OCI-LY7 (cell line): ENCODE results near the gene TMEM253.

Experiments used
- EZH2phosphoT487 ChIP-seq: fragments of 200-600 bp; sonication (generic); IDR thresholded peaks from 2 replicates; pipeline ENCODE4 v1.6.1; 2018; ENCODE audit warnings: low read depth, borderline replicate concordance, mild to moderate bottlenecking, mixed run types, antibody characterized with exemption, low read length, moderate library complexity, mixed read lengths
- TF ChIP-seq, protein P1 (sequence below): fragments of 200-600 bp; sonication (generic); conservative IDR thresholded peaks from 2 replicates; pipeline ENCODE4 v1.5.1; 2014; ENCODE audit warnings: mild to moderate bottlenecking, antibody characterized with exemption, low read length, moderate library complexity, mixed read lengths

DNA sequence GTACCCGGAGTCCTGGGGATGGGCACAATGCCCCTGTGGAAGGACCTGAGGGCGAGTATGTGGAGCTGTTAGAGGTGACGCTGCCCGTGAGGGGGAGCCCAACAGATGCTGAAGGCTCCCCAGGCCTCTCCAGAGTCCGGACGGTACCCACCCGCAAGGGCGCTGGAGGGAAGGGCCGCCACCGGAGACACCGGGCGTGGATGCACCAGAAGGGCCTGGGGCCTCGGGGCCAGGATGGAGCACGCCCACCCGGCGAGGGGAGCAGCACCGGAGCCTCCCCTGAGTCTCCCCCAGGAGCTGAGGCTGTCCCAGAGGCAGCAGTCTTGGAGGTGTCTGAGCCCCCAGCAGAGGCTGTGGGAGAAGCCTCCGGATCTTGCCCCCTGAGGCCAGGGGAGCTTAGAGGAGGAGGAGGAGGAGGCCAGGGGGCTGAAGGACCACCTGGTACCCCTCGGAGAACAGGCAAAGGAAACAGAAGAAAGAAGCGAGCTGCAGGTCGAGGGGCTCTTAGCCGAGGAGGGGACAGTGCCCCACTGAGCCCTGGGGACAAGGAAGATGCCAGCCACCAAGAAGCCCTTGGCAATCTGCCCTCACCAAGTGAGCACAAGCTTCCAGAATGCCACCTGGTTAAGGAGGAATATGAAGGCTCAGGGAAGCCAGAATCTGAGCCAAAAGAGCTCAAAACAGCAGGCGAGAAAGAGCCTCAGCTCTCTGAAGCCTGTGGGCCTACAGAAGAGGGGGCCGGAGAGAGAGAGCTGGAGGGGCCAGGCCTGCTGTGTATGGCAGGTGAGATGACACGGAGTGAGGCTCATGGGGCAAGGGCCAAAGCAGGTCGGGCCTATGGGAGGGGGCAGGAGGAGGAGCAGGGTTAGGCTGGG, 26.2 kb upstream of the TMEM253 start:
- TF ChIP-seq, protein P1, sequence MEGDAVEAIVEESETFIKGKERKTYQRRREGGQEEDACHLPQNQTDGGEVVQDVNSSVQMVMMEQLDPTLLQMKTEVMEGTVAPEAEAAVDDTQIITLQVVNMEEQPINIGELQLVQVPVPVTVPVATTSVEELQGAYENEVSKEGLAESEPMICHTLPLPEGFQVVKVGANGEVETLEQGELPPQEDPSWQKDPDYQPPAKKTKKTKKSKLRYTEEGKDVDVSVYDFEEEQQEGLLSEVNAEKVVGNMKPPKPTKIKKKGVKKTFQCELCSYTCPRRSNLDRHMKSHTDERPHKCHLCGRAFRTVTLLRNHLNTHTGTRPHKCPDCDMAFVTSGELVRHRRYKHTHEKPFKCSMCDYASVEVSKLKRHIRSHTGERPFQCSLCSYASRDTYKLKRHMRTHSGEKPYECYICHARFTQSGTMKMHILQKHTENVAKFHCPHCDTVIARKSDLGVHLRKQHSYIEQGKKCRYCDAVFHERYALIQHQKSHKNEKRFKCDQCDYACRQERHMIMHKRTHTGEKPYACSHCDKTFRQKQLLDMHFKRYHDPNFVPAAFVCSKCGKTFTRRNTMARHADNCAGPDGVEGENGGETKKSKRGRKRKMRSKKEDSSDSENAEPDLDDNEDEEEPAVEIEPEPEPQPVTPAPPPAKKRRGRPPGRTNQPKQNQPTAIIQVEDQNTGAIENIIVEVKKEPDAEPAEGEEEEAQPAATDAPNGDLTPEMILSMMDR, result no peak
- no peak for TF ChIP-seq EZH2phosphoT487
